K562 (cell line): ENCODE results near the gene ESRRG. TPM values are rescaled to one million over a fixed set of nuclear protein-coding genes. Genes with fewer than 3 reads are reported as not detected.

Experiments used
- ATAC-seq: fragments of 200-7000 bp; cut with Tn5 transposase; 3 replicates; pipeline ENCODE4 v1.9.1; 2020; ENCODE audit warnings: moderate library complexity
- BruUV-seq: library from RNA; stranded (reverse); fragments of 400-500 nt; replicated peaks from 2 replicates; lab custom pipeline; 2021; lab: Mats Ljungman, UMichigan
- CTCF ChIA-PET: fragments of 300-600 bp; formaldehyde crosslinking; extraction: SDS; loops from one replicate; lab custom pipeline; 2021; ENCODE audit warnings: low intra/inter-chr PET ratio; lab: Yijun Ruan, JAX
- POLR2A ChIA-PET: fragments of 300-600, 350-650 bp; sonication (Branson Sonifier 250); formaldehyde crosslinking; extraction: SDS; loops from one replicate; lab custom pipeline; 2021; ENCODE audit warnings: antibody characterized with exemption, inconsistent platforms; lab: Yijun Ruan, JAX
- DNase-seq, 4 experiments: peaks; one replicate each; pipeline versions ENCODE4 v3.0.0 to v3.0.0-alpha.2; 2011 to 2018; ENCODE audit warnings: low spot score in 3 of 4, mixed read lengths in 3 of 4; ENCODE audit errors: extremely low read depth in 1 of 4
- FAIRE-seq: peaks from 2 replicates; lab custom pipeline; 2011; peaks lifted over from hg19 to GRCh38; lab: Jason Lieb, UNC
- H2AFZ ChIP-seq: 2 replicates; pipeline ENCODE4 v1.6.0; 2011; ENCODE audit warnings: low read depth, low read length, control low read depth, inconsistent platforms
- H3K27ac ChIP-seq: fragments of 200-600 bp; 3 replicates; pipeline ENCODE4 v1.8.0; 2011; ENCODE audit warnings: low read depth, mild to moderate bottlenecking, control low read depth, inconsistent platforms, low read length, moderate library complexity, mixed read lengths; ENCODE audit errors: extremely low read depth
- H3K27me3 ChIP-seq, 2 experiments: fragments of 300-600 bp in 1 of 2; 2 replicates in 1 of 2; 3 replicates in 1 of 2; pipeline versions ENCODE4 v1.6.0 to v1.8.0; 2011; ENCODE audit warnings: inconsistent platforms in 2 of 2, low read length in 2 of 2, mild to moderate bottlenecking in 1 of 2, mixed read lengths in 1 of 2, moderate library complexity in 1 of 2; ENCODE audit not compliant: control insufficient read depth in 2 of 2, insufficient read depth in 2 of 2
- H3K36me3 ChIP-seq: fragments of 300-600 bp; 3 replicates; pipeline ENCODE4 v1.8.0; 2011; ENCODE audit warnings: mild to moderate bottlenecking, low read length, inconsistent platforms; ENCODE audit not compliant: control insufficient read depth, insufficient read depth
- H3K4me1 ChIP-seq, 2 experiments: fragments of 200-600 bp in 1 of 2; replicated peaks in 1 of 2; 2 replicates in 1 of 2; 3 replicates in 1 of 2; pipeline versions ENCODE4 v1.5.1 to v1.8.0; 2011; ENCODE audit warnings: inconsistent platforms in 2 of 2, low read length in 2 of 2, mild to moderate bottlenecking in 1 of 2, mixed read lengths in 1 of 2, moderate library complexity in 1 of 2; ENCODE audit not compliant: control insufficient read depth in 2 of 2, insufficient read depth in 2 of 2
- H3K4me2 ChIP-seq: 2 replicates; pipeline ENCODE4 v1.6.1; 2011; ENCODE audit warnings: low read length, control low read depth, inconsistent platforms, mixed read lengths; ENCODE audit not compliant: insufficient read depth
- H3K4me3 ChIP-seq: fragments of 200-600 bp; sonication (generic), shearing (Covaris generic); 2 replicates; pipeline ENCODE4 v1.5.1; 2016; ENCODE audit warnings: control low read depth, inconsistent platforms
- H3K79me2 ChIP-seq: fragments of 200-600 bp; 3 replicates; pipeline ENCODE4 v1.8.0; 2011; ENCODE audit warnings: low read length, inconsistent platforms; ENCODE audit not compliant: control insufficient read depth, insufficient read depth
- H3K9ac ChIP-seq, 2 experiments: 2 replicates each; pipeline versions ENCODE4 v1.6.0 to v1.6.1; 2011; ENCODE audit warnings: low read depth in 2 of 2, low read length in 2 of 2, control low read depth in 1 of 2, inconsistent platforms in 1 of 2, mild to moderate bottlenecking in 1 of 2, mixed read lengths in 1 of 2; ENCODE audit not compliant: insufficient read depth in 1 of 2
- H3K9me1 ChIP-seq: one replicate; pipeline ENCODE4 v1.6.0; 2011; ENCODE audit warnings: inconsistent platforms, mild to moderate bottlenecking, low read length, moderate library complexity; ENCODE audit not compliant: control insufficient read depth, insufficient read depth
- H3K9me3 ChIP-seq: replicated peaks from 2 replicates; pipeline ENCODE4 v1.5.1; 2011; ENCODE audit warnings: low read depth, low read length, inconsistent platforms; ENCODE audit not compliant: control insufficient read depth, insufficient read depth
- H4K20me1 ChIP-seq: replicated peaks from 2 replicates; pipeline ENCODE4 v1.6.1; 2011; ENCODE audit warnings: low read length, inconsistent platforms, mixed read lengths; ENCODE audit not compliant: control insufficient read depth, insufficient read depth
- CBX3 ChIP-seq, 2 experiments: IDR thresholded peaks; 1 replicate in 1 of 2; 2 replicates in 1 of 2; pipeline ENCODE4 v1.6.1; 2012; ENCODE audit warnings: inconsistent platforms in 2 of 2, low read length in 2 of 2, borderline replicate concordance in 1 of 2, control low read depth in 1 of 2
- CEBPG ChIP-seq, 3 experiments: fragments of 200-800 bp in 1 of 3; sonication (Bioruptor generic) in 1 of 3; sonication (generic) in 1 of 3; formaldehyde crosslinking in 1 of 3; IDR thresholded peaks in 2 of 3; conservative IDR thresholded peaks in 1 of 3; 2 replicates each; pipeline versions ENCODE4 v1.6.1 to v1.8.0; 2016 to 2022; ENCODE audit warnings: missing compliant biosample characterization in 2 of 3, missing genetic modification characterization in 2 of 3, mild to moderate bottlenecking in 1 of 3, missing genetic modification reagents in 1 of 3
- ELF1 ChIP-seq: fragments of 200-800 bp; sonication (Bioruptor generic); IDR thresholded peaks from 2 replicates; pipeline ENCODE4 v1.6.1; 2016; ENCODE audit warnings: missing genetic modification characterization, missing compliant biosample characterization
- NCOA1 ChIP-seq: fragments of 450-650 bp; IDR thresholded peaks from 2 replicates; pipeline ENCODE4 v1.6.1; 2016; ENCODE audit warnings: low read depth
- PHF20 ChIP-seq: fragments of 450-650 bp; IDR thresholded peaks from 2 replicates; pipeline ENCODE4 v1.6.1; 2018; ENCODE audit not compliant: partially characterized antibody
- ZNF143 ChIP-seq: sonication (generic); formaldehyde crosslinking; IDR thresholded peaks from 2 replicates; pipeline ENCODE4 v1.9.0; 2022; ENCODE audit warnings: mild to moderate bottlenecking, missing genetic modification reagents
- ZNF282 ChIP-seq: sonication (generic); formaldehyde crosslinking; IDR thresholded peaks from 2 replicates; pipeline ENCODE4 v1.8.1; 2023; ENCODE audit warnings: missing genetic modification reagents
- in situ Hi-C: fragments of 300-500 bp; cut with MboI; formaldehyde crosslinking; loops from 4 replicates; pipeline ENCODE4 v1.15.0; 2018; ENCODE audit warnings: inconsistent platforms, mixed read lengths
- intact Hi-C: fragments of 100-400 bp; cut with micrococcal nuclease; formaldehyde crosslinking; loops from 2 replicates; pipeline ENCODE4 v1.14.2; 2022
- polyA plus RNA-seq, 8 experiments: library from polyadenylated mRNA; depleted of rRNA in 4 of 8; stranded (reverse) in 5 of 8; unstranded in 3 of 8; fragments of >200 nt; fragmentation: Nextera tagmentation in 2 of 8; fragmentation: Illumina TruSeq in 1 of 8; extraction: Ambion mirVana in 2 of 8; extraction: Trizol in 1 of 8; gene quantifications; 2 replicates each; pipeline versions ENCODE4 v1.2.1 to v1.2.3, GENCODE V29; 2011 to 2014; ENCODE audit warnings: inconsistent platforms in 1 of 8, missing spikeins in 1 of 8
- total RNA-seq, 7 experiments: library from RNA; depleted of rRNA in 6 of 7; stranded (reverse); fragments of >200 nt in 6 of 7; fragmentation: Illumina TruSeq in 2 of 7; extraction: Trizol in 2 of 7; gene quantifications; 2 replicates each; pipeline versions ENCODE4 v1.2.1 to v1.2.3, GENCODE V29; 2011 to 2021; ENCODE audit warnings: low replicate concordance in 1 of 7
- TF ChIP-seq, protein P1 (sequence below): fragments of 250-450 bp; sonication (Bioruptor Pico); IDR thresholded peaks from 2 replicates; pipeline ENCODE4 v1.8.0; 2022; ENCODE audit warnings: inconsistent platforms

Gene ESRRG
- total and polyA plus RNA-seq, 9 of the 15 experiments (the other 6 are each of a cell fraction or from before 2014, with no cell fraction given), result not detected

DNA sequence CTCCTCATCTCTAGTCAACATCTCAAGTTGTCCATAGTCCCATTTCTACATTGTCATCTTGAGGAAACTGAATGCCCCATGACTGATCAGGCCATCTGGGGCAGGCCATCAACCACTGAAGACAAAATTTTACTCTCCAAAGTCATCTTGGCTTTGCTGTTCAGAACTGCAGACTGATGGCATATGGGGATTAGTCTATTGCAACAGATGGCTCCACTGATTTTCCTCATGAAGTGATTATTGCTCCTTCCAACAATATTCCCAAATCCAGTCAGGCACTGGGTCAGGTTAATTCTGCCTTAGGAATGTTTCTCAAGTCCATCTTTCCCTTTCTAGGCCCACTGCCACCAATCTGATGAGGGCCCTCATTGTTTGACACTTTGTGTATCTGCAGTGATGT is 101.7 kb downstream of the ESRRG start:
- DNase-seq, result no peak
- no peak overlapping the region for H2AFZ ChIP-seq
- H3K9me3 ChIP-seq, result no peaks in the 10 kb centered on the region; the same call in 1 of the 2 replicates
- FAIRE-seq, result no peak
- H3K9me1 ChIP-seq, result no peaks in the 10 kb centered on the region
- no peak for TF ChIP-seq ELF1 (tag)
- no peak for TF ChIP-seq CEBPG (CRISPR knock-in tag; IDR thresholded peaks at IDR 0.05)
- no peak for TF ChIP-seq CEBPG (tag; conservative IDR thresholded peaks at IDR 0.05 in 1 of 2, IDR thresholded peaks at IDR 0.05 in 1 of 2)
- TF ChIP-seq NCOA1, result no peak
- TF ChIP-seq CBX3 (IDR thresholded peaks at IDR 0.05; ENCODE audit: borderline replicate concordance in 1 of 2, low read length in 2 of 2), result no peak
- TF ChIP-seq PHF20, result no peak
- TF ChIP-seq, protein P1, sequence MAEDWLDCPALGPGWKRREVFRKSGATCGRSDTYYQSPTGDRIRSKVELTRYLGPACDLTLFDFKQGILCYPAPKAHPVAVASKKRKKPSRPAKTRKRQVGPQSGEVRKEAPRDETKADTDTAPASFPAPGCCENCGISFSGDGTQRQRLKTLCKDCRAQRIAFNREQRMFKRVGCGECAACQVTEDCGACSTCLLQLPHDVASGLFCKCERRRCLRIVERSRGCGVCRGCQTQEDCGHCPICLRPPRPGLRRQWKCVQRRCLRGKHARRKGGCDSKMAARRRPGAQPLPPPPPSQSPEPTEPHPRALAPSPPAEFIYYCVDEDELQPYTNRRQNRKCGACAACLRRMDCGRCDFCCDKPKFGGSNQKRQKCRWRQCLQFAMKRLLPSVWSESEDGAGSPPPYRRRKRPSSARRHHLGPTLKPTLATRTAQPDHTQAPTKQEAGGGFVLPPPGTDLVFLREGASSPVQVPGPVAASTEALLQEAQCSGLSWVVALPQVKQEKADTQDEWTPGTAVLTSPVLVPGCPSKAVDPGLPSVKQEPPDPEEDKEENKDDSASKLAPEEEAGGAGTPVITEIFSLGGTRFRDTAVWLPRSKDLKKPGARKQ, result no peak
- no peak for TF ChIP-seq ZNF282 (CRISPR knock-in tag)
- no peak for TF ChIP-seq ZNF143 (CRISPR knock-in tag)
- ATAC-seq, result no peak
- no peak overlapping the region for H3K27ac ChIP-seq
- in situ Hi-C loops, result no loop called here
- no peak overlapping the region for H3K4me3 ChIP-seq
- intact Hi-C loops, result no loop called here
- H3K4me1 ChIP-seq, result no peaks in the 10 kb centered on the region
- no peaks in the 10 kb centered on the region for H3K36me3 ChIP-seq
- CTCF ChIA-PET, result no interaction called here
- no TSS peak for BruUV-seq
- H3K79me2 ChIP-seq, result no peaks in the 10 kb centered on the region
- POLR2A ChIA-PET, result no interaction called here
- no peak overlapping the region for H3K4me2 ChIP-seq
- H4K20me1 ChIP-seq, result no peaks in the 10 kb centered on the region
- H3K9ac ChIP-seq, result no peak overlapping the region
- no peaks in the 10 kb centered on the region for H3K27me3 ChIP-seq
